Stomach (tissue), 9 donors: ENCODE data around the gene C5. TPM values are rescaled to one million over a fixed set of nuclear protein-coding genes. Genes with fewer than 3 reads are reported as not detected.

Experiments used
- DNase-seq, 2 donors: peaks; one replicate each; pipeline versions ENCODE4 v3.0.0 to v3.0.0-alpha.2; 2013 to 2019
- H3K27ac ChIP-seq, 5 donors: fragments of 200-600 bp in 4 of 5; sonication (generic) in 4 of 5; one replicate each; pipeline ENCODE4 v1.5.1; 2013 to 2019; ENCODE audit warnings: mild to moderate bottlenecking in 1 of 5, moderate library complexity in 1 of 5
- H3K27me3 ChIP-seq, 3 donors: fragments of 200-600 bp; sonication (generic); one replicate each; pipeline ENCODE4 v1.5.1; 2017 to 2019; ENCODE audit warnings: mixed run types in 1 of 3
- H3K36me3 ChIP-seq, 4 donors: fragments of 200-600 bp; sonication (generic); 1 replicate in 3 of 4; 2 replicates in 1 of 4; pipeline ENCODE4 v1.5.1; 2016 to 2019
- H3K4me1 ChIP-seq, 4 donors: fragments of 200-600 bp; sonication (generic); one replicate each; pipeline ENCODE4 v1.5.1; 2016 to 2019
- H3K4me3 ChIP-seq, 4 donors: fragments of 200-600 bp; sonication (generic) in 3 of 4; one replicate each; pipeline ENCODE4 v1.5.1; 2016 to 2019; ENCODE audit warnings: mild to moderate bottlenecking in 1 of 4
- H3K9me3 ChIP-seq, 4 donors: fragments of 200-600 bp; sonication (generic); one replicate each; pipeline ENCODE4 v1.5.1; 2016 to 2019
- CTCF ChIP-seq, 7 experiments: fragments of 450-650 bp in 4 of 7; fragments of 200-600 bp in 3 of 7; sonication (generic) in 3 of 7; IDR thresholded peaks; one replicate each; pipeline ENCODE4 v1.5.1; 2016 to 2019; ENCODE audit warnings: antibody characterized with exemption in 7 of 7, control low read depth in 2 of 7, mild to moderate bottlenecking in 1 of 7
- EP300 ChIP-seq: sonication (generic); formaldehyde crosslinking; IDR thresholded peaks from one replicate; pipeline ENCODE4 v1.6.1; 2017; ENCODE audit warnings: antibody characterized with exemption
- POLR2A ChIP-seq, 4 donors: fragments of 450-650 bp; IDR thresholded peaks; one replicate each; pipeline ENCODE4 v1.6.1; 2016; ENCODE audit warnings: antibody characterized with exemption in 4 of 4, control low read depth in 2 of 4, mild to moderate bottlenecking in 1 of 4, moderate library complexity in 1 of 4
- POLR2AphosphoS5 ChIP-seq, 3 donors: sonication (generic); formaldehyde crosslinking; IDR thresholded peaks; one replicate each; pipeline ENCODE4 v1.6.1; 2016; ENCODE audit warnings: antibody characterized with exemption in 3 of 3
- WGBS, 5 donors: extraction: QIAGEN DNeasy Blood & Tissue Kit in 3 of 5; methylation state at CpG; one replicate each; pipeline versions ENCODE4 v1.1.5 to v1.1.7; 2013 to 2018; 5-methylcytosine and 5-hydroxymethylcytosine counted together
- intact Hi-C: fragments of 100-400 bp; cut with DNase I; formaldehyde crosslinking; loops from one replicate; pipeline ENCODE4 v1.15.1; 2023; ENCODE audit warnings: low total_unique reads
- polyA plus RNA-seq, 3 donors: library from polyadenylated mRNA; stranded (reverse); fragments of 200-250 nt; gene quantifications; one replicate each; pipeline ENCODE4 v1.2.3, GENCODE V29; 2013
- total RNA-seq, 5 donors: library from RNA; depleted of rRNA; stranded (reverse); fragments of >200 nt; gene quantifications; one replicate each; pipeline versions ENCODE4 v1.1.0 to v1.2.3, GENCODE V29; 2014 to 2016
- donor health status: healthy with polysubstance abuse.
- donor health status: Bipolar disorder and iron deficiency.
- donor health status: healthy.

Gene C5
- total and polyA plus RNA-seq, 8 donors = 4.0 to 13.4 (median 6.2) TPM

DNA sequence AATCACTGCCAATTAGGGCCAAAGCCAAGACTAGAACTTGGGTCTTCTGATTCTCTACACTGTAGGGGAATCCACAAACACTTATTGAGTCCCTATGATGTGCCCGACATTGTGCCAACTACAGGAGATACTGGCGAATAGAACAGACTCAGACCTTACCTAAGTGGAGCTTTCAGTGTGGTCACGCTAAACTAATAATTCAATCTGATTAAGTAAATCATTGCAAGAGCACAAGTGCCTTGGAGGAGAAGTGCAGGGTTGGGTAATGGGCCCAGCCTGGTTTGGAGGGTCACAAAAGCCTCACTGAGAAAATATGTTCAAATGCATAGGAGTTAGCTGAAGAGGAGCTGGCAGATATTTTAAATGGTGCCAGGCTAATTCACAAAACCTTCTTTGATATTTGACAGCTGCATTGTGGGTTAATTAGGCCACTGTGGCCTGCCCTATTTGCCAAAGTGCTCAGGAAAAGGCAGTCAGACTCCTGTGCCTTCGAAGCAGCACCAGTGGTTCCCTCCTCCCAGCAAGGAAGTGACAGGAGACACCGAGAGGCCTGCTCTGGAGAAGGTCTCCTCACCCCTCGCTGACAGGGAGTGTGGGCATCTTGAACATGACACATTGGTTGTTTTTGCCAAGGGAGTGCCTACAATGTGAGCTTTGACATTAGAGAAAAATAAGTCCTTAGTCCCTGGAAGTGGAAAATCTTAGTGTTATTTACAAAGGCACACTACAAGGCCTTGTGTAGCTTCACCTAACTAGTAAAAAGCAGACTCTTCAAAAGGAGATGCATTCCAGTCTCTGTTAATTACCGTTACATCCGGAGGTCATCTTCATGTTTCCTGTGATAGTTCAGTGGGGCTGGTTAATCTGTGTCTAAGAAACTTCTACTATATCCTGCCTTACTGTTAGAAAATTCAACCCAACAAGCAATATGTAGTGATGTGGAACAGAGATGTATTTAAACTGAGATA lies 99.4 kb downstream of the C5 start:
- intact Hi-C loops = no loop called here
- Histone ChIP-seq H3K4me3 (no peak overlapping the region), H3K9me3 (no peaks in the 10 kb centered on the region), H3K27ac (no peak overlapping the region), H3K36me3 (peaks cover 0 to 21% (median 14%) of the 10 kb centered on the region in 4 donors), H3K27me3 (no peaks in the 10 kb centered on the region), H3K4me1 (no peaks in the 10 kb centered on the region)
- no peak for TF ChIP-seq EP300
- no peak for TF ChIP-seq POLR2AphosphoS5 (IDR thresholded peaks at IDR 0.05)
- TF ChIP-seq POLR2A (IDR thresholded peaks at IDR 0.05) = no peak
- TF ChIP-seq CTCF (IDR thresholded peaks at IDR 0.05) = no peak
- DNase-seq = no peak
- 68 to 84% (median 73%) methylated on average over 8 of the region's 8 CpGs for WGBS, 5 donors

GRCh38 chr9:120949290-120949689 lies 100.8 kb downstream of the C5 start:
- Histone ChIP-seq H3K4me1 (no peaks in the 10 kb centered on the region), H3K27me3 (no peaks in the 10 kb centered on the region), H3K36me3 (peaks cover 0 to 21% (median 14%) of the 10 kb centered on the region in 4 donors), H3K27ac (no peak overlapping the region), H3K4me3 (no peak overlapping the region), H3K9me3 (no peaks in the 10 kb centered on the region)
- intact Hi-C loops = no loop called here
- no peak for DNase-seq
- TF ChIP-seq CTCF (IDR thresholded peaks at IDR 0.05) = no peak
- TF ChIP-seq POLR2AphosphoS5 (IDR thresholded peaks at IDR 0.05) = no peak
- TF ChIP-seq EP300 = no peak
- no peak for TF ChIP-seq POLR2A (IDR thresholded peaks at IDR 0.05)
- WGBS, 5 donors = 57 to 82% (median 65%) methylated on average over 2 of the region's 2 CpGs

GRCh38 chr9:120948824-120949223 lies 101.3 kb downstream of the C5 start:
- TF ChIP-seq POLR2AphosphoS5 (IDR thresholded peaks at IDR 0.05) (no peak), CTCF (IDR thresholded peaks at IDR 0.05) (no peak), POLR2A (IDR thresholded peaks at IDR 0.05) (no peak), EP300 (no peak)
- intact Hi-C loops = no loop called here
- no peak for DNase-seq
- Histone ChIP-seq H3K4me3 (no peak overlapping the region), H3K9me3 (no peaks in the 10 kb centered on the region), H3K4me1 (no peaks in the 10 kb centered on the region), H3K36me3 (peaks cover 0 to 19% (median 13%) of the 10 kb centered on the region in 4 donors), H3K27me3 (no peaks in the 10 kb centered on the region), H3K27ac (no peak overlapping the region)
- WGBS, 5 donors = 95 to 100% (median 97%) methylated on average over 1 of the region's 1 CpG

GRCh38 chr9:120947222-120947621 lies 102.9 kb downstream of the C5 start:
- H3K4me3 ChIP-seq = no peak overlapping the region
- no peak for DNase-seq
- TF ChIP-seq CTCF (IDR thresholded peaks at IDR 0.05) (no peak), POLR2AphosphoS5 (IDR thresholded peaks at IDR 0.05) (no peak), EP300 (no peak), POLR2A (IDR thresholded peaks at IDR 0.05) (no peak)
- no peaks in the 10 kb centered on the region for H3K27me3 ChIP-seq
- H3K9me3 ChIP-seq = no peaks in the 10 kb centered on the region
- no peak overlapping the region for H3K27ac ChIP-seq
- H3K36me3 ChIP-seq = peaks cover 0 to 5% (median 0%) of the 10 kb centered on the region in 4 donors
- WGBS, 5 donors = 56 to 85% (median 66%) methylated on average over 2 of the region's 2 CpGs
- peaks cover 0 to 14% (median 8%) of the 10 kb centered on the region in 4 donors for H3K4me1 ChIP-seq
- intact Hi-C loops = no loop called here
